Left forelimb (tissue), 1 donor: ENCODE measurements around the gene ENTPD7.
A peak's percentile ranks its signal among the peaks of the same experiment; 100 is the strongest.
"Not testable (repeated sequence)": the region's sequence is repeated elsewhere in the genome, so short reads cannot be mapped to it uniquely, and the experiment has no call there.

Source experiments
- DNase-seq: peaks from one replicate; pipeline ENCODE4 v3.0.0-alpha.2; 2018; ENCODE audit warnings: low spot score

The ENTPD7 gene

GRCh38 chr10:99693933-99694583, 34.7 kb downstream of the ENTPD7 start:
- no peak for DNase-seq

GRCh38 chr10:99695761-99696160, 36.5 kb downstream of the ENTPD7 start:
- DNase-seq = no peak

- DNase-seq = no peak
Observed at GRCh38 chr10:99698504-99699080, 39.3 kb downstream of the ENTPD7 start.

- no peak for DNase-seq
Observed at GRCh38 chr10:99700649-99701048, 41.3 kb downstream of the ENTPD7 start.

GRCh38 chr10:99708428-99709012, 49.2 kb downstream of the ENTPD7 start:
- no peak for DNase-seq

GRCh38 chr10:99709480-99710229, 50.3 kb downstream of the ENTPD7 start:
- DNase-seq = no peak

GRCh38 chr10:99711129-99711719, 51.9 kb downstream of the ENTPD7 start:
- no peak for DNase-seq

- DNase-seq = no peak
Observed at GRCh38 chr10:99714446-99714845, 55.1 kb downstream of the ENTPD7 start.

GRCh38 chr10:99720387-99720786, 61.1 kb downstream of the ENTPD7 start:
- no peak for DNase-seq

GRCh38 chr10:99730026-99730425, 70.7 kb downstream of the ENTPD7 start:
- DNase-seq = no peak

GRCh38 chr10:99731306-99732032, 72.2 kb downstream of the ENTPD7 start:
- DNase-seq = no peak

- DNase-seq = peak; percentile 98
Observed at GRCh38 chr10:99732033-99732842, 72.9 kb downstream of the ENTPD7 start, which contains the start of the genes COX15 and CUTC. Gene COX15 (minus strand): TSS chr10:99732127. CDS start chr10:99732049, 78 bp downstream. Gene CUTC (plus strand): TSS chr10:99732234. CDS start chr10:99732349, 115 bp downstream.

- DNase-seq = no peak
Observed at GRCh38 chr10:99733366-99733765, 74.1 kb downstream of the ENTPD7 start.

GRCh38 chr10:99734111-99734510, 74.8 kb downstream of the ENTPD7 start:
- DNase-seq = not testable (repeated sequence)

GRCh38 chr10:99740260-99740659, 81.0 kb downstream of the ENTPD7 start:
- no peak for DNase-seq

GRCh38 chr10:99740933-99741559, 81.7 kb downstream of the ENTPD7 start:
- no peak for DNase-seq

- no peak for DNase-seq
Observed at GRCh38 chr10:99742254-99742653, 82.9 kb downstream of the ENTPD7 start.

- no peak for DNase-seq
Observed at GRCh38 chr10:99742701-99743100, 83.4 kb downstream of the ENTPD7 start.

- DNase-seq = no peak
Observed at GRCh38 chr10:99743841-99744240, 84.5 kb downstream of the ENTPD7 start.

GRCh38 chr10:99746166-99746565, 86.9 kb downstream of the ENTPD7 start:
- not testable (repeated sequence) for DNase-seq
